SIG-M5 treated with dmso at 0.1 percent for 504 hours (cell line): ENCODE data around the gene GPR42.
"Not testable (repeated sequence)": the region's sequence is repeated elsewhere in the genome, so short reads cannot be mapped to it uniquely, and the experiment has no call there.

Experiments
- DNase-seq: peaks from one replicate; lab custom pipeline; 2025; ENCODE audit not compliant: unreplicated experiment; lab: John Stamatoyannopoulos, UW

Gene GPR42

GRCh38 chr19:35392742-35393715 lies 22.2 kb downstream of the GPR42 start:
- no peak for DNase-seq

- no peak for DNase-seq
Measured at GRCh38 chr19:35395382-35396199, 24.7 kb downstream of the GPR42 start.

GRCh38 chr19:35396240-35396885 lies 25.5 kb downstream of the GPR42 start:
- no peak for DNase-seq

- no peak for DNase-seq
Measured at GRCh38 chr19:35397064-35397463, 26.2 kb downstream of the GPR42 start.

- no peak for DNase-seq
Measured at GRCh38 chr19:35398570-35398969, 27.7 kb downstream of the GPR42 start.

GRCh38 chr19:35399231-35399630 lies 28.4 kb downstream of the GPR42 start:
- no peak for DNase-seq

GRCh38 chr19:35399948-35400772 lies 29.3 kb downstream of the GPR42 start:
- no peak for DNase-seq

- DNase-seq: no peak
Measured at GRCh38 chr19:35400773-35401100, 29.9 kb downstream of the GPR42 start.

GRCh38 chr19:35401416-35401815 lies 30.5 kb downstream of the GPR42 start:
- not testable (repeated sequence) for DNase-seq

GRCh38 chr19:35403116-35403760 lies 32.4 kb downstream of the GPR42 start:
- no peak for DNase-seq

- no peak for DNase-seq
Measured at GRCh38 chr19:35404879-35405622, 34.2 kb downstream of the GPR42 start.

GRCh38 chr19:35407619-35408018 lies 36.8 kb downstream of the GPR42 start:
- no peak for DNase-seq

- no peak for DNase-seq
Measured at GRCh38 chr19:35408284-35409171, 37.7 kb downstream of the GPR42 start.

GRCh38 chr19:35409191-35409590 lies 38.3 kb downstream of the GPR42 start:
- DNase-seq: no peak

GRCh38 chr19:35410487-35410886 lies 39.6 kb downstream of the GPR42 start:
- DNase-seq: no peak

GRCh38 chr19:35414442-35414841 lies 43.6 kb downstream of the GPR42 start:
- no peak for DNase-seq

GRCh38 chr19:35416331-35416730 lies 45.5 kb downstream of the GPR42 start:
- no peak for DNase-seq

GRCh38 chr19:35417278-35417677 lies 46.4 kb downstream of the GPR42 start:
- DNase-seq: no peak
